ENCODE measurements around the gene RRP9.
"Not testable (repeated sequence)": the region's sequence is repeated elsewhere in the genome, so short reads cannot be mapped to it uniquely, and the experiment has no call there.

GRCh38 chr3:51902361-51902760, 39.3 kb downstream of the RRP9 start:
- TF ChIP-seq, protein P1, sequence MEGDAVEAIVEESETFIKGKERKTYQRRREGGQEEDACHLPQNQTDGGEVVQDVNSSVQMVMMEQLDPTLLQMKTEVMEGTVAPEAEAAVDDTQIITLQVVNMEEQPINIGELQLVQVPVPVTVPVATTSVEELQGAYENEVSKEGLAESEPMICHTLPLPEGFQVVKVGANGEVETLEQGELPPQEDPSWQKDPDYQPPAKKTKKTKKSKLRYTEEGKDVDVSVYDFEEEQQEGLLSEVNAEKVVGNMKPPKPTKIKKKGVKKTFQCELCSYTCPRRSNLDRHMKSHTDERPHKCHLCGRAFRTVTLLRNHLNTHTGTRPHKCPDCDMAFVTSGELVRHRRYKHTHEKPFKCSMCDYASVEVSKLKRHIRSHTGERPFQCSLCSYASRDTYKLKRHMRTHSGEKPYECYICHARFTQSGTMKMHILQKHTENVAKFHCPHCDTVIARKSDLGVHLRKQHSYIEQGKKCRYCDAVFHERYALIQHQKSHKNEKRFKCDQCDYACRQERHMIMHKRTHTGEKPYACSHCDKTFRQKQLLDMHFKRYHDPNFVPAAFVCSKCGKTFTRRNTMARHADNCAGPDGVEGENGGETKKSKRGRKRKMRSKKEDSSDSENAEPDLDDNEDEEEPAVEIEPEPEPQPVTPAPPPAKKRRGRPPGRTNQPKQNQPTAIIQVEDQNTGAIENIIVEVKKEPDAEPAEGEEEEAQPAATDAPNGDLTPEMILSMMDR (IDR thresholded peaks at IDR 0.05), result not testable (repeated sequence)
- not testable (repeated sequence) for TF ChIP-seq EP300, POLR2A (IDR thresholded peaks at IDR 0.05)
